Muscle of leg (tissue), 11 donors: ENCODE measurements around the gene XIST. TPM values are rescaled to one million over a fixed set of nuclear protein-coding genes. Genes with fewer than 3 reads are reported as not detected.
"Not testable (repeated sequence)": the region's sequence is repeated elsewhere in the genome, so short reads cannot be mapped to it uniquely, and the experiment has no call there.

Source experiments
- DNase-seq: peaks from one replicate; pipeline ENCODE4 v3.0.0; 2013
- H3K27ac ChIP-seq: one replicate; pipeline ENCODE4 v1.5.1; 2013; ENCODE audit warnings: mild to moderate bottlenecking, low read length, control low read depth
- H3K27me3 ChIP-seq: one replicate; pipeline ENCODE4 v1.6.1; 2013; ENCODE audit warnings: low read length; ENCODE audit not compliant: control insufficient read depth, insufficient read depth
- H3K36me3 ChIP-seq: one replicate; pipeline ENCODE4 v1.6.1; 2013; ENCODE audit warnings: low read length; ENCODE audit not compliant: control insufficient read depth, insufficient read depth
- H3K4me1 ChIP-seq: one replicate; pipeline ENCODE4 v1.6.1; 2013; ENCODE audit warnings: low read length; ENCODE audit not compliant: control insufficient read depth, insufficient read depth
- H3K4me3 ChIP-seq: one replicate; pipeline ENCODE4 v1.5.1; 2013; ENCODE audit warnings: low read length, control low read depth
- H3K9me3 ChIP-seq: replicated peaks from 2 replicates; pipeline ENCODE4 v1.6.1; 2013; ENCODE audit warnings: low read depth, low read length; ENCODE audit not compliant: control insufficient read depth
- WGBS: methylation state at CpG from one replicate; pipeline ENCODE4 v1.1.5; 2013; ENCODE audit warnings: missing lambda C conversion rate; ENCODE audit not compliant: insufficient coverage; 5-methylcytosine and 5-hydroxymethylcytosine counted together
- polyA plus RNA-seq, 8 donors: library from polyadenylated mRNA; unstranded; fragments of 120-200 nt; gene quantifications; one replicate each; pipeline versions ENCODE4 v1.2.1 to v1.2.3, GENCODE V29; 2013; ENCODE audit warnings: inconsistent platforms in 1 of 8, low replicate concordance in 1 of 8; ENCODE audit not compliant: insufficient read length in 8 of 8, insufficient read depth in 1 of 8
- total RNA-seq: library from RNA; stranded (reverse); fragments of 120-200 nt; gene quantifications from one replicate; pipeline ENCODE4 v1.2.4, GENCODE V29; 2013

Gene XIST
- total and polyA plus RNA-seq, 9 donors = 0.15 to 253 (median 0.56) TPM

GRCh38 chrX:73828080-73828720 is 24.3 kb downstream of the XIST start:
- H3K4me3 ChIP-seq = no peak overlapping the region
- no peaks in the 10 kb centered on the region for H3K9me3 ChIP-seq
- WGBS = no CpG with 5 or more reads among the region's 2 CpGs
- H3K27ac ChIP-seq = no peak overlapping the region
- no peak for DNase-seq
- H3K4me1 ChIP-seq = no peaks in the 10 kb centered on the region
- H3K27me3 ChIP-seq = no peaks in the 10 kb centered on the region
- peaks cover 25% of the 10 kb centered on the region for H3K36me3 ChIP-seq

DNA sequence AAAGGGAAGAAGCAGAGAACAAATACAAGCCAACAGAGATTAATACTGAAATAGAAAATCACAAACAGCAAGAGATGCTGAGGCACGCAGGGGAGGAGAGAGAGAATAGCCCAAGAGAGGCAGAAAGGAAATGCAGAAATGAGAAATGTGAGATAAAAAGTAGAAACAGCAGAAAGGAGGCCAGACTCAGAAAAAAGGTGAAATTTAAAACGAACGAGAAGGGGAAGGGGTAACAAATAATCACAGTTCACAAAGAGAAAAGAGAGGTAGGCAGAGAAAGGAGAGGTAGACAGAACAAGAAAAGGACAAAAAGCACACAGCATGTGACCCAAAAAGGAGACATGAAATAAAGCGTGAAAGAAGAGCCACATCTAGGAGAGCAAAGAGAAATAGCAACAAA is 25.1 kb downstream of the XIST start:
- no peak for DNase-seq
- WGBS = 100% methylated on average over 1 of the region's 4 CpGs
- no peak overlapping the region for H3K27ac ChIP-seq
- no peaks in the 10 kb centered on the region for H3K4me1 ChIP-seq
- H3K27me3 ChIP-seq = no peaks in the 10 kb centered on the region
- H3K36me3 ChIP-seq = peaks cover 22% of the 10 kb centered on the region
- H3K4me3 ChIP-seq = no peak overlapping the region
- no peaks in the 10 kb centered on the region for H3K9me3 ChIP-seq

GRCh38 chrX:73826996-73827395 is 25.5 kb downstream of the XIST start:
- no peaks in the 10 kb centered on the region for H3K9me3 ChIP-seq
- no peak overlapping the region for H3K27ac ChIP-seq
- no peaks in the 10 kb centered on the region for H3K27me3 ChIP-seq
- DNase-seq = no peak
- no peak overlapping the region for H3K4me3 ChIP-seq
- H3K4me1 ChIP-seq = no peaks in the 10 kb centered on the region
- WGBS = 100% methylated on average over 1 of the region's 5 CpGs
- peaks cover 24% of the 10 kb centered on the region for H3K36me3 ChIP-seq

- Histone ChIP-seq H3K4me1 (no peaks in the 10 kb centered on the region), H3K27ac (no peak overlapping the region), H3K36me3 (peaks cover 21% of the 10 kb centered on the region), H3K4me3 (no peak overlapping the region), H3K9me3 (no peaks in the 10 kb centered on the region), H3K27me3 (no peaks in the 10 kb centered on the region)
- no CpG with 5 or more reads among the region's 1 CpG for WGBS
- DNase-seq = no peak
Measured at GRCh38 chrX:73825569-73825968, 26.9 kb downstream of the XIST start.

DNA sequence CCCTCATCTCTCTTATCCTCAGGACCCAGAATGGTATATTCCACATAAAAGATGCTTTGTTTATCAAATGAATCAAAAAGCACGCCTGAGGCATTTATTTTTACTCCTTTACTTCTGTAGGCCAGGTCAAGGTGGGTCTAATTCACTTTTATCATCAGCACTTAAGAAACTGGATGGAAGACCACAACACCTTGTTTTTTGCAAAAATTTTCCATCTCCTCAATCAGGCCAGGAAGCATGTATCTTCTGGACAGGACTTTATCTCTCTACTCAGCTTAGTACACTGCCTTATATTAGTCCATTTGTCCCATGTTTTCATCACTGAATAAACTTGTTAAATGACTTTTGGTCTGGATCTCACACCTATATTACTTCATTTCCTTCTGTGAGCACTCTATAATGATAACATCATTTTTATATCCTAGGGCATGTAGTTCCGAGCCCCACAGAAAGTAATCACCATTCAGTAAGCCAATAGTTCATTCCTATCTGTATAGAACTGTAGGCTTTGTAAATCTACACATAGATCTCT is 29.0 kb downstream of the XIST start:
- Histone ChIP-seq H3K4me1 (no peaks in the 10 kb centered on the region), H3K27ac (no peak overlapping the region), H3K4me3 (no peak overlapping the region), H3K27me3 (no peaks in the 10 kb centered on the region), H3K9me3 (no peaks in the 10 kb centered on the region), H3K36me3 (peaks cover 17% of the 10 kb centered on the region)
- no CpG with 5 or more reads among the region's 2 CpGs for WGBS
- no peak for DNase-seq

DNA sequence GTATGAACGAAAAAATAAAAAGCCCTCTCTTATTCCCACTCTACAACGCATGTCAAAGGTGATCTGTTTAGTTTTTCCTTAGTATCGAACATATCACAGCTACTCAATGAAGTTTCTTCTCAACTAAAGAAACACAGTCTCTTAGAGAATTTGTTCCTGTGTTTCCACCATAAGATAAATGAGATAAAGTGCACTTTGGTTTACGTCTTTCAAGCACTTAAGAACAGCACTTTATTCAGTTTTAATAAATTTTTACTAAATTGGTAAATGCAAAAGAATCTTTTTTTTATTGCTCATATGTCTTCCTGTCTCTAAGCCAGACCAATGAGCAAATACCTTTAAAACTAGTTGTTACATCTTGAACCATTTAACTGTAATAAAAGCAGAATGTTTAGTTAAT is 29.7 kb downstream of the XIST start:
- no peak overlapping the region for H3K27ac ChIP-seq
- no peak for DNase-seq
- no peaks in the 10 kb centered on the region for H3K27me3 ChIP-seq
- H3K9me3 ChIP-seq = no peaks in the 10 kb centered on the region
- peaks cover 16% of the 10 kb centered on the region for H3K36me3 ChIP-seq
- H3K4me3 ChIP-seq = no peak overlapping the region
- WGBS = no CpG with 5 or more reads among the region's 4 CpGs
- H3K4me1 ChIP-seq = no peaks in the 10 kb centered on the region

DNA sequence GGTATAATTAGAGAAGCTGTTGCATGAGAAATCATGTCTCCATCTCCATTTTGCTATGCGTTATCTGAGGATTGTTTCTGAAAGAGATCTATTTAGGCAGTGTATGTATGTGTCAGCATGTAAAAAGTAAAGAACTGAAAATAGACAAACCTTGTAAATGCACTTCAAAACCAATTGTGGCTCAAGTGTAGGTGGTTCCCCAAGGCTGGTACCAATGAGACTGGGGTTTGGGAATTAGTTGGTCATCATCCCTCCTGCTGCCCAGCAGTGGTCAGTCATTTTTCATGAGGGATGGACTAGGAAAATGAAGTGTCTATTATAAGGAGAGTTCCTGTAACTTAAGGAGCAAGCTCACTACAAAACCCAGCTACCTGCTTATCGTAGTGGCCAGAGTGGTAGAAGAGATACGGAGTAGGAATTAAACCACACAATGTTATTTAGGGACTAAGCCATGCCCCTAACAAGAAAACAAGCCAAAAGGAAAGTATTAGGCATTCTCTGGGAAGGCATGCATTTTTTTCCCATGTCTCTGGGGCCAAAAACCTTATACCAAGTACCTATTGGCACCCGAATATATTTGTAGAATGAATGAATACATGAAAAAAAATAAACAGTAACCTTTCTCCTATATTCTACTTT is 30.5 kb downstream of the XIST start:
- H3K9me3 ChIP-seq = no peaks in the 10 kb centered on the region
- no CpG with 5 or more reads among the region's 4 CpGs for WGBS
- H3K36me3 ChIP-seq = peaks cover 14% of the 10 kb centered on the region
- DNase-seq = no peak
- no peaks in the 10 kb centered on the region for H3K27me3 ChIP-seq
- H3K4me1 ChIP-seq = no peaks in the 10 kb centered on the region
- H3K4me3 ChIP-seq = no peak overlapping the region
- H3K27ac ChIP-seq = no peak overlapping the region

DNA sequence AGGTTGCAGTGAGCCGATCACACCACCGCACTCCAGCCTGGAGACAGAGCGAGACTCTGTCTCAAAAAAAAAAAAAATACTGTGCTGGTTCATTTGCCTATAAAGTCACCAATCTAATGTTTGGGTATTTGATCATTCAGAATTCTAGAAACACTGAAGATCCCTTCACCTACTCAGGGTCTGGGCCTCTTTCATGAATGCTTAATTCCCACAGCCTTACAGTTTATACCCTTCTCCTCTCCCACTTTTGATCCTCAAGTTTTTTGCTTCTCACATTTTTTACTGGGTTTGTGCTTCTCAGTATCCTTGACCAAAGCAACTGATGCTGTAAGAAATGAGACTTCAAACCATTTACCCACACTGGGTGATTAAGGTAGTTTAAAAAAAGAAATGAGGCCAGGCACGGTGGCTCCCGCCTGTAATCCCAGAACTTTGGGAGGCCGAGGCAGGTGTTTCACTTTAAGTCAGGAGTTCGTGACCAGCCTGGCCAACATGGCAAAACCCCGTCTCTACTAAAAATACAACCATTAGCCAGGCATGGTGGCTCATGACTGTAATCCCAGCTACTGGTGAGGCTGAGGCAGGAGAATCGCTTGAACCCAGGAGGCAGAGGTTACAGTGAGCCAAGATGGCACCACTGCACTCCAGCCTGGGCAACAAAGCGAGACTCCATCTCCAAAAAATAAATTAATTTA is 32.5 kb downstream of the XIST start:
- not testable (repeated sequence) for H3K9me3 ChIP-seq, DNase-seq, H3K27me3 ChIP-seq, H3K36me3 ChIP-seq, H3K4me1 ChIP-seq, H3K4me3 ChIP-seq, H3K27ac ChIP-seq
- 100% methylated on average over 2 of the region's 10 CpGs for WGBS

DNA sequence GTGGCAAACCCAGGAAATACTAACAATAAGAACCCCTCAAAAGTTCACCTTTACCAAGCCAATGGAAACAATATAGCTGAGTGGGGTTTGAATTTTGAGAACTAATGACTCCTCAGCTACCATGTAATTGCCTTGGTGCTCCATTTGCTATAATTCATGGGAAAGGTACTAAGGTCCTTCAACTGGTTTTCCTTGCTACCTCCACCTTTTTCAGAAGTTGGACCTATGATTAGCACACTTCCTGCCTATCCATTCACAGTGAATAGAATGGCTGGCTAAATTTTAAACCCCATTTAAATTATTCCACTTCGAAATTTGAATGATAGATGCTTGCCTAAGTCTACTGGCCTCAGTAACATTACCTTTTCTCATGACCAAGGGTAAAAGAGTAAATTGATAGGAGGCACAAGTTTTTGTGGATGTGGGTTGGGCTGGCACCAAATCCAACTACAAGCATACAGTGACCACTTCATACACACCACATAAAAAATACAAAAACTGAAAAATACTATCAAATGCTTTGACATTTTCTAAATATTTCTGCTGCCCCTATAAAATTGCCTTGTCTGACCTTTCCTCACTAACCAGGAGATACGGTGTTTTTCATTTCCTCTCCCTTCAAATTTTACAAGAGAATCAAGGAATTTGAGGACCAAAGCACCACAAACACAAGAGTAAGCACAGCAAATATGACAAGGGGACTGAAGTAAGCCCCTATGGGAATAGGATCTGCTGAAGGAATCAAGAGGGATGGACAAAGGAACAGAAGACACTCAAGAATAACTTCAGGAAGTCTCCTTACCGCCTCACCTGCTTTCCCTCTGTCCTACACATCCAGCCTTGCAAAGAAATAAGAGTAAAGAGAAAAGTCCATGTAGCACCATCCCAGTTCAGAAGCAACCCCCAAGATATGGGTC is 34.1 kb downstream of the XIST start:
- H3K4me3 ChIP-seq = no peak overlapping the region
- no peaks in the 10 kb centered on the region for H3K4me1 ChIP-seq
- DNase-seq = no peak
- H3K27ac ChIP-seq = no peak overlapping the region
- WGBS = no CpG with 5 or more reads among the region's 3 CpGs
- no peaks in the 10 kb centered on the region for H3K9me3 ChIP-seq
- peaks cover 3% of the 10 kb centered on the region for H3K36me3 ChIP-seq
- H3K27me3 ChIP-seq = no peaks in the 10 kb centered on the region
